Ammon's horn (tissue), 1 donor: ENCODE measurements around the gene NDN.
"Not testable (repeated sequence)": the region's sequence is repeated elsewhere in the genome, so short reads cannot be mapped to it uniquely, and the experiment has no call there.

ENCODE experiments used
- DNase-seq: peaks from one replicate; pipeline ENCODE4 v3.0.0-alpha.2; 2016; ENCODE audit warnings: low spot score

NDN gene

GRCh38 chr15:23687143-23687470 is at the start of gene NDN:
NDN (minus strand) TSS chr15:23687305; CDS start chr15:23687217, 88 bp downstream.
- DNase-seq: peak; percentile 55

- DNase-seq: peak; percentile 15
Measured at GRCh38 chr15:23736033-23736673, 49.0 kb upstream of the NDN start.

- DNase-seq: peak; percentile 69
Measured at GRCh38 chr15:23734862-23735261, 47.8 kb upstream of the NDN start.

- DNase-seq: not testable (repeated sequence)
Measured at GRCh38 chr15:23713874-23714656, 27.0 kb upstream of the NDN start.

GRCh38 chr15:23708332-23708731 is 21.2 kb upstream of the NDN start:
- DNase-seq: no peak

- no peak for DNase-seq
Measured at GRCh38 chr15:23695282-23695681, 8.2 kb upstream of the NDN start.

- no peak for DNase-seq
Measured at GRCh38 chr15:23694592-23694991, 7.5 kb upstream of the NDN start.

GRCh38 chr15:23690450-23690852 is 3.3 kb upstream of the NDN start:
- peak; percentile 79 for DNase-seq

- no peak for DNase-seq
Measured at GRCh38 chr15:23690015-23690414, 2.9 kb upstream of the NDN start.

GRCh38 chr15:23686466-23687142 is 501 bp downstream of the NDN start:
- DNase-seq: no peak

- no peak for DNase-seq
Measured at GRCh38 chr15:23671481-23671880, 15.6 kb downstream of the NDN start.

GRCh38 chr15:23670970-23671369 is 16.1 kb downstream of the NDN start:
- no peak for DNase-seq

- DNase-seq: no peak
Measured at GRCh38 chr15:23663232-23663631, 23.9 kb downstream of the NDN start.

- peak; percentile 53 for DNase-seq
Measured at GRCh38 chr15:23648920-23649515, 38.1 kb downstream of the NDN start.

- DNase-seq: peak; percentile 34
Measured at GRCh38 chr15:23647421-23648370, 39.4 kb downstream of the NDN start, which contains the start of gene MAGEL2. MAGEL2 (minus strand) TSS chr15:23647867; CDS start chr15:23647742, 125 bp downstream.

GRCh38 chr15:23647001-23647295 is 40.2 kb downstream of the NDN start:
- DNase-seq: no peak

GRCh38 chr15:23646165-23647000 is 40.7 kb downstream of the NDN start:
- DNase-seq: no peak

- no peak for DNase-seq
Measured at GRCh38 chr15:23645371-23646164, 41.5 kb downstream of the NDN start.

- no peak for DNase-seq
Measured at GRCh38 chr15:23644829-23645228, 42.3 kb downstream of the NDN start.
